Myocyte (in vitro differentiated cells): ENCODE data around the gene OR2F2. TPM values are rescaled to one million over a fixed set of nuclear protein-coding genes. Genes with fewer than 3 reads are reported as not detected.

Experiments
- DNase-seq: peaks from one replicate; pipeline ENCODE4 v3.0.0-alpha.2; 2012; ENCODE audit warnings: low read depth
- polyA plus RNA-seq: library from polyadenylated mRNA; unstranded; fragments of >200 nt; gene quantifications from one replicate; pipeline ENCODE4 v1.2.1, GENCODE V29; 2012; ENCODE audit warnings: missing spikeins
- total RNA-seq: library from RNA; depleted of rRNA; stranded (reverse); fragments of >200 nt; gene quantifications from 2 replicates; pipeline ENCODE4 v1.2.3, GENCODE V29; 2014

Gene OR2F2
- not detected in 2 replicates for total RNA-seq
- polyA plus RNA-seq, result 0.09 TPM

- DNase-seq, result no peak
Measured at GRCh38 chr7:143934526-143935325, at the start of gene OR2F2. Gene OR2F2 (plus strand): TSS chr7:143935233. CDS start chr7:143935233, 0 bp downstream.

GRCh38 chr7:143885951-143886350 is 49.1 kb upstream of the OR2F2 start:
- no peak for DNase-seq

GRCh38 chr7:143886826-143887477 is 48.1 kb upstream of the OR2F2 start:
- no peak for DNase-seq

- DNase-seq, result no peak
Measured at GRCh38 chr7:143889068-143889467, 46.0 kb upstream of the OR2F2 start.

GRCh38 chr7:143890558-143890957 is 44.5 kb upstream of the OR2F2 start:
- DNase-seq, result no peak

- no peak for DNase-seq
Measured at GRCh38 chr7:143891457-143891856, 43.6 kb upstream of the OR2F2 start.

GRCh38 chr7:143892527-143893300 is 42.3 kb upstream of the OR2F2 start:
- DNase-seq, result no peak

GRCh38 chr7:143896667-143897066 is 38.4 kb upstream of the OR2F2 start:
- DNase-seq, result no peak

- no peak for DNase-seq
Measured at GRCh38 chr7:143898810-143899209, 36.2 kb upstream of the OR2F2 start.

- DNase-seq, result no peak
Measured at GRCh38 chr7:143900230-143900766, 34.7 kb upstream of the OR2F2 start.

- DNase-seq, result no peak
Measured at GRCh38 chr7:143901332-143901667, 33.7 kb upstream of the OR2F2 start.

- peak; percentile 97 for DNase-seq
Measured at GRCh38 chr7:143901668-143902331, 33.2 kb upstream of the OR2F2 start, which contains the start of gene TCAF1. Gene TCAF1 (minus strand): TSS chr7:143902176. CDS start chr7:143876608, 25,568 bp downstream.

GRCh38 chr7:143902332-143902899 is 32.6 kb upstream of the OR2F2 start:
- no peak for DNase-seq

GRCh38 chr7:143905509-143905908 is 29.5 kb upstream of the OR2F2 start:
- DNase-seq, result no peak

- no peak for DNase-seq
Measured at GRCh38 chr7:143906151-143906550, 28.9 kb upstream of the OR2F2 start.

GRCh38 chr7:143906895-143907294 is 28.1 kb upstream of the OR2F2 start:
- DNase-seq, result no peak

- no peak for DNase-seq
Measured at GRCh38 chr7:143908120-143908519, 26.9 kb upstream of the OR2F2 start.

GRCh38 chr7:143909863-143910262 is 25.2 kb upstream of the OR2F2 start:
- DNase-seq, result no peak

- no peak for DNase-seq
Measured at GRCh38 chr7:143910473-143911248, 24.4 kb upstream of the OR2F2 start.
